KOPT-K1 (cell line): ENCODE measurements around the gene PLEKHA5.
"Not testable (repeated sequence)": the region's sequence is repeated elsewhere in the genome, so short reads cannot be mapped to it uniquely, and the experiment has no call there.

Source experiments
- H3K27ac ChIP-seq: fragments of 200-600 bp; sonication (generic); 2 replicates; pipeline ENCODE4 v1.5.1; 2016; ENCODE audit warnings: antibody characterized with exemption, mild to moderate bottlenecking, low read depth, low read length; ENCODE audit not compliant: poor library complexity, severe bottlenecking
- H3K36me3 ChIP-seq: fragments of 200-600 bp; sonication (generic); 2 replicates; pipeline ENCODE4 v1.5.1; 2017; ENCODE audit warnings: antibody characterized with exemption, mild to moderate bottlenecking, low read length, moderate library complexity; ENCODE audit not compliant: insufficient read depth
- H3K9me3 ChIP-seq: fragments of 200-600 bp; sonication (generic); 2 replicates; pipeline ENCODE4 v1.5.1; 2017; ENCODE audit warnings: antibody characterized with exemption, low read length, mild to moderate bottlenecking; ENCODE audit not compliant: insufficient read depth, poor library complexity, severe bottlenecking

The PLEKHA5 gene

DNA sequence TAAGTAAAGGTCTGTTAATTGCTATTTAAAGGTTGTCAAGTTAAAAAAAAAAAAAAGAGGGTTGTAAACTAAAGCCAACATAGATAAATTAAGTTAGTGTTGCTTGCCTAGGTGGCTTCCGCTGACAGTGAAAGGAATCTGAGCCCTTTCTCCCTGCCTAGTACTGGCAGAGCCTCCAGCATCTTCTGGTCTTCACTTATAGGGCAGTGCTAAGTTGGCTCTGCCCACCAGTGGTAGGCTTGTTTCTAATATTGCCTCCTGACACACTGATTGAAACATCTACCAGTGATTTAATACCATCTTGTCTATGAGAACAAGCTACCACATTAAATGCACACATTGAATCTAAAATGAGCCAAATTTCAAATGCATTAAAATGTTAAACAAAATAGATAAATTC lies 39.7 kb downstream of the PLEKHA5 start:
- Histone ChIP-seq H3K9me3 (no peaks in the 10 kb centered on the region), H3K36me3 (no peaks in the 10 kb centered on the region), H3K27ac (no peak overlapping the region)

GRCh38 chr12:19170286-19170685 lies 40.8 kb downstream of the PLEKHA5 start:
- not testable (repeated sequence) for H3K9me3 ChIP-seq, H3K36me3 ChIP-seq, H3K27ac ChIP-seq

GRCh38 chr12:19171731-19172130 lies 42.2 kb downstream of the PLEKHA5 start:
- H3K27ac ChIP-seq, result no peak overlapping the region
- H3K9me3 ChIP-seq, result no peaks in the 10 kb centered on the region
- no peaks in the 10 kb centered on the region for H3K36me3 ChIP-seq

DNA sequence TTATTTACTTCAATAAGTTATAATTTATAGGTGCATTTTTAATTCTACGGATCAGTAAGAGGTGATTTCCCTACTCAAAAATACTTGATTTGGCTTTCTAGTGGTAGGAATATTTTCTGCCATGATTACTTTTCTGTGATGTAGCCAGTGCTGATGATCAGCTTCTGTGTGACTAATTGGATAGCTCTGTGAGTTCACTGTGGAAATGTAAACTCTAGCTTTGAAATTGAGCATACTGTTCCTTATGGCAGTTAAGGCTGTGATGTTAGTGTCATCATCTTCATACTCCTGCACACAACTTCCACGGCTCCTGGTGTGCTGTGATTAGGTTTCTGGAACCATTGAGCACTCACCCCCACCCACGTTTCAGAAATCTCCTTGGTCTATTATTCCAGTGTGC lies 48.2 kb downstream of the PLEKHA5 start:
- H3K27ac ChIP-seq, result no peak overlapping the region
- H3K9me3 ChIP-seq, result no peaks in the 10 kb centered on the region
- H3K36me3 ChIP-seq, result no peaks in the 10 kb centered on the region

GRCh38 chr12:19179986-19180385 lies 50.5 kb downstream of the PLEKHA5 start:
- no peak overlapping the region for H3K27ac ChIP-seq
- no peaks in the 10 kb centered on the region for H3K36me3 ChIP-seq
- no peaks in the 10 kb centered on the region for H3K9me3 ChIP-seq

DNA sequence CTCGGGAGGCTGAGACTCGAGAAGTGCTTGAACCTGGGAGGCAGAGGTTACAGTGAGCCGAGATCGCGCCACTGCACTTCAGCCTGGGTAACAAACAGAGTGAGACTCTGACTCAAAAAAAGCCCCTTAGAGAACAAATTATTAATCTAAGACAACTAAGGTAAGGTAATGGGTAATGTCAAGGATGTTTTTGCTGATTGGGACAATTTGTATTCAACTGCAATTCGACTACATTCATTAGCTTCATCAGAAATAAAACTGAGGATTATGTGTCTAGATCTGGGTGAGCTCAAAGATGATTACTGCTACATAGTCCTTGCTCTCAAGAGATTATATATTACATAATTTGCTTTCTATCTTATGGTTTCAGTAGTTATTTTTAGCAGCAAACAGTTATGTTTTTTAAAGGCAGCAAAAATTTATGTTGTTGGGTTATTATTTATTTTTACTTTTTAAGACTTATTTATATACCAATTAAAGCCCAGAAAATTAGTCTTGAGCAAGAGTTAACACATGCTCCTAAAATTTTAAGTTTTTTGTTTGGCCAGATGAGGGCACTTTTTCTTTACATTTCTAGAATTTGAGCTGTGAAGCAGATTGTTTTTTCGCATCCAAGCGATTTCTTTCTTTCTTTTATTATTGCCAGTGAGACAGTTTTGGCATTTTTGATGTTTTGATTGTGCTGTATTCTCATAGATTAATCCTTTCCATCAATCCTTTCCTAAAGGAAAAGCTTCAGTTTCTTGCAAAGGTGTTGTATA lies 52.3 kb downstream of the PLEKHA5 start:
- Histone ChIP-seq H3K9me3 (no peaks in the 10 kb centered on the region), H3K36me3 (no peaks in the 10 kb centered on the region), H3K27ac (no peak overlapping the region)

DNA sequence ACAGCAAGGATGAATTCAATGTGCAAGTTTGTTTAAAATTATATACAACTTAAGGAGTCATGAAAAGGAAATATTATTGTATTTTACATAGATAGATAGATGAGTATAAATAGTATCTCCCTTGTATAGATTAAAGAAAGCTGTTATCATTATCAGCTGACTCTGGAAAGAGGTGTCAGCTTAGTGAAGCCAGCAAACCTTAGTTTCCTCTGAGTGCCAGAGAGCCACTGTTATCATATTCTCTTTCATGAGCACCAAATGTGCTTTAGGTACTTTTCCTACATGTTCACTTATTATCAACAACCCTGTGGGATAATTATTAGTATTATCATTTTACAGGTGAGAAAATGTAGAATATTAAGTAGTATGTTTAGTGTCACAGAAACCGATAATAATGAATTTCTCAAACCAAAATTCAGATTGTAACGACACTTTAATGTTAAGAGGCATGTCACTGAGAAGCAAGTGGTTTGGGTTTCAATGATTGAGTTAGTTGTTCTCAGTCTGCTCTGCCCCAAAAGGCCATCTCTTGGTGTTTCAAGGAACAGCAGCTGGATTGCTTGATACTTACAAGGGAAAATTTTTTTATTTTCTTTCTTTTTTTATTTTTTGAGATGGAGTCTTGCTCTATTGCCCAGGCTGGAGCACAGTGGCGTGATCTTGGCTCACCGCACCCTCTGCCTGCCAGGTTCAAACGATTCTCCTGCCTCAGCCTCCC lies 53.7 kb downstream of the PLEKHA5 start:
- H3K9me3 ChIP-seq, result no peaks in the 10 kb centered on the region
- no peaks in the 10 kb centered on the region for H3K36me3 ChIP-seq
- no peak overlapping the region for H3K27ac ChIP-seq

GRCh38 chr12:19185262-19185929 lies 55.9 kb downstream of the PLEKHA5 start:
- no peak overlapping the region for H3K27ac ChIP-seq
- no peaks in the 10 kb centered on the region for H3K36me3 ChIP-seq
- no peaks in the 10 kb centered on the region for H3K9me3 ChIP-seq

GRCh38 chr12:19186722-19187661 lies 57.5 kb downstream of the PLEKHA5 start:
- Histone ChIP-seq H3K27ac (no peak overlapping the region), H3K9me3 (no peaks in the 10 kb centered on the region), H3K36me3 (no peaks in the 10 kb centered on the region)

GRCh38 chr12:19189522-19189921 lies 60.0 kb downstream of the PLEKHA5 start:
- no peaks in the 10 kb centered on the region for H3K9me3 ChIP-seq
- no peaks in the 10 kb centered on the region for H3K36me3 ChIP-seq
- H3K27ac ChIP-seq, result no peak overlapping the region

DNA sequence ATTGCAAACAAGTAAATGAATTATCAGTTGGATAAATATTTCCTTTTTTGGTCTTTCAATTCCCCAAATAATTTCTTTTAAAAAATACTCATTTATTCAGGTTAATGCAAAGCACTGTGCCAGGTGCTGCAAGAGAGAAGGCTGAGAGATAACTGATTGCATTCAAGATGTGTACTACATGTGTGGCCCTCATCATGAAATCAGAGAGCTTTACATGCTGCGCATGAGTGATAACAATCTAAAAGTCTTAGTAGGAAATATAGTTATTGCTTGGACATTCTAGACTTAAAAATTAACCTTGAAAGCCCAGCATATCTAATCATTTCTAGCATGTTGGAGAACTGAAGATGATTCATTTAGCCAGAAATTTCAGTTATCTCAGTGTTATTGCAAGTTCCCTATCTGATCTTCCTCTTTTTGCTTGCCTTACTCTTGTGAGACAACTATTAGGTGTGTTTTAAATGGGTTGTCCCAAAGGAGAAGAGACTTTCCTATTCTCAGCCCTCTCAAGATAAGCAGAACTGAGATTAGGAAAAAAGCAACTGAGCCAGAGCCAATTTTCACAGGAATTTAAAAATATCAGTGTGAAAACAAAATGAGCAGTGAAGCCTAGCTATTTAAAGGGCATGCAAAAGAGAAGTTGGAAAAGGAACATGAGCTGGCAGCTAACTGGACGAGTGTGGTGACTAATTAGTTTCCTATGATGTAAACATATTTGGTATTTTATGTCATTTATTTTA lies 60.9 kb downstream of the PLEKHA5 start:
- no peaks in the 10 kb centered on the region for H3K36me3 ChIP-seq
- no peak overlapping the region for H3K27ac ChIP-seq
- no peaks in the 10 kb centered on the region for H3K9me3 ChIP-seq

DNA sequence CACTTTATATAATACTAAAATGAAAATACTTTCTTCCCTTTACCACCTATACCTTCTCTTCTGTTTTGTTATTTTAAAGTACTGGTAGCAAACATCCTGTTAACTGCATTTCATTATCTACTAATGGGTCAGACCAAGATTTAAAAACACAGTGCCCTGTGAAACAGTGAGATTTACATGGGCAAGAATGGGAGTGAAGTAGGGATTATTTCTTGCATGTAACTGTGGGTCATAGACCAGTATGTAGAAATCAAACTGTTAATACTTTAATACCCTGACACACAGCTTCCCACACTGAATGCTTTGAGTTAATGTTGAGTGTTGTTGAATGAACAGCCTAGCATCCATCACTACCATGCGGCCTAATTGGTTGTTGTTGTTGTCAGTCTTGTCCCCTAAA lies 61.6 kb downstream of the PLEKHA5 start:
- no peaks in the 10 kb centered on the region for H3K9me3 ChIP-seq
- H3K36me3 ChIP-seq, result no peaks in the 10 kb centered on the region
- no peak overlapping the region for H3K27ac ChIP-seq

GRCh38 chr12:19191563-19191962 lies 62.0 kb downstream of the PLEKHA5 start:
- no peaks in the 10 kb centered on the region for H3K9me3 ChIP-seq
- H3K27ac ChIP-seq, result no peak overlapping the region
- H3K36me3 ChIP-seq, result no peaks in the 10 kb centered on the region

DNA sequence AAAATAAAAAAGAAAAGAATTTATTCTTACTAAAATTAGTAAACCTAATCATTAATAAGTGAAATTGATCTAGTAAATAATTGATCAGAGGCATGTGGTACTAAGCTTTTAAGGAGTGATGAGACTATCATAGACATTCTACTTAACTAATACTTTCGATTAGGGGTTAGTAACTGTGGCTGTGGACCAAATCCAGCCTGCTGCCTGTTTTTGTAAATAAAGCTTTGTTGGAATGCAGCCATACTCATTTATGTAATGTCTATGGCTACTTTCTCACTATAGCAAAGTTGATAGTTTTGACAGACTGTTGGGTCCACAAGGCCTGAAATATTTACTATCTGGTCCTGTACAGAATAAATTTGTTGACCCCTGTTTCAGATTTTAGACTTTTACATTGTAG lies 63.2 kb downstream of the PLEKHA5 start:
- Histone ChIP-seq H3K9me3 (no peaks in the 10 kb centered on the region), H3K36me3 (no peaks in the 10 kb centered on the region), H3K27ac (no peak overlapping the region)
